ENCODE measurements around the gene TPSD1. TPM values are rescaled to one million over a fixed set of nuclear protein-coding genes. Genes with fewer than 3 reads are reported as not detected.
"Not testable (repeated sequence)": the region's sequence is repeated elsewhere in the genome, so short reads cannot be mapped to it uniquely, and the experiment has no call there.

TPSD1 gene
- polyA plus RNA-seq, 1 donor (not counting 4 experiments of a cell fraction or from before 2014, with no cell fraction given) = not detected

DNA sequence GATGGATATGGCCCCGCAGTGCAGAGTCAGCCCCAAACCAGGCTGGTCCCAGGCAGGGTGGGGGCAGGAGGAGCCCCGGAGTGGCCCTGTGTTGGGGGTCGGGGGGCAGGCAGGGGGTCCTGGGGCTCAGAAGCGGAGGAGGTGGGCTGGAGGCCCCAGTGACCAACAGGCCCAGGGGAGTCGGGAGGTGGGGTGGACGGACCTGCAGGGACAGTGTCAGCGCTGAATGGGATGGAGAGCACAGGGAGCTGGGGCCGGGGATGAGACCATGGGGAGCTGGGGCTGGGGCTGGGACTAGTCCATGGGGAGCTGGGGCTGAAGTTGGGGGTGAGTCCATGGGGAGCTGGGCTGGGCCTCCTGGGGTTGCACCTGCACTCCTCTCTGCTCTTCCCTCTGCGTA lies 16.3 kb upstream of the TPSD1 start:
- H2AFZ ChIP-seq (ENCODE audit: control insufficient read depth, low read length); H3K9me1 ChIP-seq (ENCODE audit: control insufficient read depth, extremely low read depth, insufficient read depth, low read length); H3K4me2 ChIP-seq (ENCODE audit: control insufficient read depth, extremely low read depth, insufficient read depth, low read depth, low read length); H3K4me3 ChIP-seq (ENCODE audit: control insufficient read depth in 2 of 3, extremely low read depth in 1 of 3, insufficient read depth in 2 of 3, low read depth in 1 of 3, low read length in 3 of 3); H3K27me3 ChIP-seq (ENCODE audit: control insufficient read depth, extremely low read depth, insufficient read depth, low read length); FAIRE-seq; H3K4me1 ChIP-seq (ENCODE audit: control insufficient read depth, extremely low read depth, insufficient read depth, low read length); H3K36me3 ChIP-seq (ENCODE audit: control insufficient read depth in 2 of 2, extremely low read depth in 1 of 2, insufficient read depth in 2 of 2, low read length in 2 of 2); H3K27ac ChIP-seq (ENCODE audit: control insufficient read depth, insufficient read depth, low read length); H4K20me1 ChIP-seq (ENCODE audit: control insufficient read depth, extremely low read depth, insufficient read depth, low read length); dilution Hi-C loops (cut with MboI; ENCODE audit: extremely low pct_ligation_motif_present, low sequenced_read_pairs); H3K9ac ChIP-seq (ENCODE audit: control insufficient read depth, extremely low read depth, insufficient read depth, low read length); H3K79me2 ChIP-seq (ENCODE audit: control insufficient read depth, insufficient read depth, low read length); DNase-seq (ENCODE audit: low read depth, low spot score); H3K9me3 ChIP-seq (ENCODE audit: control insufficient read depth, low read depth, low read length): not testable (repeated sequence)

DNA sequence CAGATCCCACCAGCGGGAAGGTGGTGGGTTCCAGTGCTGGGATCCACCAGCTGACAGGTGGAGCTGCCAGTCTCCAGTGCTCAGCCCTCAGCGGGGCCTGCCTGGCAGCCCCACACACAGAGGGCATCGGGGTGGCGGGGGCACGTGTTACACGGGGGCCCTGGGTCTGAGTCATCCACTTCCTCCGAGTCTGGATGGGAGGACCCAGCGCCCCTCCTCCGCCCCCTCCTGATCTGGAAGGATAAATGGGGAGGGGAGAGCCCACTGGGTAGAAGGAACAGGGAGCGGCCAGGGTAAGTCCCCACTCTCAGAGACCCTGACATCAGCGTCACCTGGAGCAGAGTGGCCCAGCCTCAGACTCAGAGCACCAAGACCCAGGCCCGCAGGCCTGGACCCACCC lies 15.4 kb upstream of the TPSD1 start, which contains the start of gene TPSAB1:
Gene TPSAB1 (plus strand): TSS at position 270 of the 400 bp plus-strand sequence. CDS start 234 bp downstream, outside the sequence.
- H3K79me2 ChIP-seq (ENCODE audit: control insufficient read depth, insufficient read depth, low read length); H3K27ac ChIP-seq (ENCODE audit: control insufficient read depth, insufficient read depth, low read length); H3K4me2 ChIP-seq (ENCODE audit: control insufficient read depth, extremely low read depth, insufficient read depth, low read depth, low read length); H3K9me1 ChIP-seq (ENCODE audit: control insufficient read depth, extremely low read depth, insufficient read depth, low read length); H3K9me3 ChIP-seq (ENCODE audit: control insufficient read depth, low read depth, low read length); DNase-seq (ENCODE audit: low read depth, low spot score); H3K4me3 ChIP-seq (ENCODE audit: control insufficient read depth in 2 of 3, extremely low read depth in 1 of 3, insufficient read depth in 2 of 3, low read depth in 1 of 3, low read length in 3 of 3); FAIRE-seq; H3K4me1 ChIP-seq (ENCODE audit: control insufficient read depth, extremely low read depth, insufficient read depth, low read length); H3K36me3 ChIP-seq (ENCODE audit: control insufficient read depth in 2 of 2, extremely low read depth in 1 of 2, insufficient read depth in 2 of 2, low read length in 2 of 2); H3K9ac ChIP-seq (ENCODE audit: control insufficient read depth, extremely low read depth, insufficient read depth, low read length); H2AFZ ChIP-seq (ENCODE audit: control insufficient read depth, low read length); dilution Hi-C loops (cut with MboI; ENCODE audit: extremely low pct_ligation_motif_present, low sequenced_read_pairs); H3K27me3 ChIP-seq (ENCODE audit: control insufficient read depth, extremely low read depth, insufficient read depth, low read length); H4K20me1 ChIP-seq (ENCODE audit: control insufficient read depth, extremely low read depth, insufficient read depth, low read length): not testable (repeated sequence)

DNA sequence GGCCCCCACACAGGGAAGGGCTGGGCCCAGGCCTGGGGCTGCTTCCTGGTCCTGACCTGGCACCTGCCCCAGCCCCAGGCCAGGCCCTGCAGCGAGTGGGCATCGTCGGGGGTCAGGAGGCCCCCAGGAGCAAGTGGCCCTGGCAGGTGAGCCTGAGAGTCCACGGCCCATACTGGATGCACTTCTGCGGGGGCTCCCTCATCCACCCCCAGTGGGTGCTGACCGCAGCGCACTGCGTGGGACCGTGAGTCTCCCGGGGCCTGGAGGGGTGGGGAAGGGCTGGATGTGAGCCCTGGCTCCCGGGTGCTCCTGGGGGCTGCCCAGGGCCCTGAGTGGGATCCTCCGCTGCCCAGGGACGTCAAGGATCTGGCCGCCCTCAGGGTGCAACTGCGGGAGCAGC lies 14.8 kb upstream of the TPSD1 start:
- H3K27ac ChIP-seq (ENCODE audit: control insufficient read depth, insufficient read depth, low read length); H3K4me3 ChIP-seq (ENCODE audit: control insufficient read depth in 2 of 3, extremely low read depth in 1 of 3, insufficient read depth in 2 of 3, low read depth in 1 of 3, low read length in 3 of 3); H3K27me3 ChIP-seq (ENCODE audit: control insufficient read depth, extremely low read depth, insufficient read depth, low read length); H2AFZ ChIP-seq (ENCODE audit: control insufficient read depth, low read length); dilution Hi-C loops (cut with MboI; ENCODE audit: extremely low pct_ligation_motif_present, low sequenced_read_pairs); H4K20me1 ChIP-seq (ENCODE audit: control insufficient read depth, extremely low read depth, insufficient read depth, low read length); H3K36me3 ChIP-seq (ENCODE audit: control insufficient read depth in 2 of 2, extremely low read depth in 1 of 2, insufficient read depth in 2 of 2, low read length in 2 of 2); H3K9me3 ChIP-seq (ENCODE audit: control insufficient read depth, low read depth, low read length); H3K4me1 ChIP-seq (ENCODE audit: control insufficient read depth, extremely low read depth, insufficient read depth, low read length); H3K4me2 ChIP-seq (ENCODE audit: control insufficient read depth, extremely low read depth, insufficient read depth, low read depth, low read length); H3K79me2 ChIP-seq (ENCODE audit: control insufficient read depth, insufficient read depth, low read length); DNase-seq (ENCODE audit: low read depth, low spot score); FAIRE-seq; H3K9me1 ChIP-seq (ENCODE audit: control insufficient read depth, extremely low read depth, insufficient read depth, low read length); H3K9ac ChIP-seq (ENCODE audit: control insufficient read depth, extremely low read depth, insufficient read depth, low read length): not testable (repeated sequence)

DNA sequence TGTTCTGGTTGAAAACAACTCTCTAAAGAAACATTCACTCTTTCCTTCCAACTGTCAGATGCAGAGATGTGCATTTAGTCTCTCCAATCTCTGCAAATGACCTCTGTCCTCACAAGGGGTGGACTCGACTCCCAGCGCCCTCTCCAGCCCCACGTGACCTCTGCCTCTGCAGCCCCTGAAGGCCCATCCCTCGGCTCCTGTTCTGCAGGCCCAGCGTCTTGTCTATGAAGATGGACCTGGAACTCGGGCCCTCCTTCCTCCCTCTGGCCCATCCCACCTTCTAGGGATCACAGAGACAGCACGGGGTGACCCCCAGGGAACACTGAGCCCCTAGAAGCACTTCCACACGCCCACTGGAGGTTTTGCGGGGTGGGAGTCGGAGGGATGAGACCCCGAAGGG lies 12.5 kb upstream of the TPSD1 start:
- H3K9ac ChIP-seq (ENCODE audit: control insufficient read depth, extremely low read depth, insufficient read depth, low read length); H2AFZ ChIP-seq (ENCODE audit: control insufficient read depth, low read length); FAIRE-seq; H3K79me2 ChIP-seq (ENCODE audit: control insufficient read depth, insufficient read depth, low read length); dilution Hi-C loops (cut with MboI; ENCODE audit: extremely low pct_ligation_motif_present, low sequenced_read_pairs); H3K9me1 ChIP-seq (ENCODE audit: control insufficient read depth, extremely low read depth, insufficient read depth, low read length); H3K4me1 ChIP-seq (ENCODE audit: control insufficient read depth, extremely low read depth, insufficient read depth, low read length); H3K27ac ChIP-seq (ENCODE audit: control insufficient read depth, insufficient read depth, low read length); H3K36me3 ChIP-seq (ENCODE audit: control insufficient read depth in 2 of 2, extremely low read depth in 1 of 2, insufficient read depth in 2 of 2, low read length in 2 of 2); H3K4me3 ChIP-seq (ENCODE audit: control insufficient read depth in 2 of 3, extremely low read depth in 1 of 3, insufficient read depth in 2 of 3, low read depth in 1 of 3, low read length in 3 of 3); H3K9me3 ChIP-seq (ENCODE audit: control insufficient read depth, low read depth, low read length); H3K4me2 ChIP-seq (ENCODE audit: control insufficient read depth, extremely low read depth, insufficient read depth, low read depth, low read length); DNase-seq (ENCODE audit: low read depth, low spot score); H4K20me1 ChIP-seq (ENCODE audit: control insufficient read depth, extremely low read depth, insufficient read depth, low read length): not testable (repeated sequence)
- H3K27me3 ChIP-seq (ENCODE audit: control insufficient read depth, extremely low read depth, insufficient read depth, low read length) = peaks cover 11% of the 10 kb centered on the region

DNA sequence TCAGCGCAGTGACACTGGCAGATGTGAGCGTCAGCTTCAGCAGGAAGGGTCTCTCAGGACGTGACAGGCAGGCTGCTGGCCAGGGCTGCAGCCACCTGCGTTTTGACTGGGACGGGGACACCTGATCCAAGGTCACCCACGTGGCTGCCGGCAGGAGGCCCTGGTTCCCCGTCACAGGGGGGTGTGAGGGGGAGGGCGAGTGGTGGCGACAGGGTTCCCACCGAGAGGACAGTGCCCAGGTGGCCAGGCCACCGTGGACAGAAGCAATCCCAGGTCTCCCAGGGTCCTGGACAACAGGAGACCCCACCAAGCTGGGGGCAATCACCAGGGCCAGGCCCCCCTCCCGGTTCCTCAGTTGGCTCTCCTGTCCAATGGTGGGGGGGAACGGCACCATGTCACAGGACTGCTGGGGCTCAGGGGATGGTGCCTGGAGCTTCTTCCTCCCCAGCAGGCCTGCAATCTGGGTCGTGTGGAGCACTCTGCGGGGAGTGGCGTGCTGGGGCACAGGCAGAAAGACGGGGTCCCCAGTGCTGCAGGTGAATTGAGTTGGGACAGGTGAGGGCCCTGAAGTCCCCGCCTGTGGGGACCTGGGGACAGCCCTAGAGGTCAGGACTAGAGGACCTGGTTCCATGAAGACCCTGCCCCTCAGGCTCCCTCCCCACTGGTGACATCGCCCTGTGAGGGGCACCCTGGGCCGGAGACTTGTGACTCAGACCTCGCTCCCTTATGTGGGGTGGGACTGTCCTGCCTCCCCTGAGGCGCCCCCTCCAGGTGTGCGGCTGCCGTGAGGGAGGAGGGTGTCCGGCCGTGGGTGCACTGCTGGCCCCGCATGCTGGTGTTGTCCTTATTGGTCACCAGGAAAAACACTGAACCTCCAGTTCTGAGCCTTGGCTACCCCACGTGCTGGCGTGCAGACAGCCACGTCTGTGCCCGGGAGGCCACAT lies 11.7 kb upstream of the TPSD1 start:
- H2AFZ ChIP-seq (ENCODE audit: control insufficient read depth, low read length); H3K4me1 ChIP-seq (ENCODE audit: control insufficient read depth, extremely low read depth, insufficient read depth, low read length); FAIRE-seq; DNase-seq (ENCODE audit: low read depth, low spot score); H3K4me2 ChIP-seq (ENCODE audit: control insufficient read depth, extremely low read depth, insufficient read depth, low read depth, low read length); H3K9me3 ChIP-seq (ENCODE audit: control insufficient read depth, low read depth, low read length); H3K9ac ChIP-seq (ENCODE audit: control insufficient read depth, extremely low read depth, insufficient read depth, low read length); H3K9me1 ChIP-seq (ENCODE audit: control insufficient read depth, extremely low read depth, insufficient read depth, low read length); H3K27ac ChIP-seq (ENCODE audit: control insufficient read depth, insufficient read depth, low read length); dilution Hi-C loops (cut with MboI; ENCODE audit: extremely low pct_ligation_motif_present, low sequenced_read_pairs); H4K20me1 ChIP-seq (ENCODE audit: control insufficient read depth, extremely low read depth, insufficient read depth, low read length); H3K79me2 ChIP-seq (ENCODE audit: control insufficient read depth, insufficient read depth, low read length); H3K36me3 ChIP-seq (ENCODE audit: control insufficient read depth in 2 of 2, extremely low read depth in 1 of 2, insufficient read depth in 2 of 2, low read length in 2 of 2); H3K4me3 ChIP-seq (ENCODE audit: control insufficient read depth in 2 of 3, extremely low read depth in 1 of 3, insufficient read depth in 2 of 3, low read depth in 1 of 3, low read length in 3 of 3): not testable (repeated sequence)
- H3K27me3 ChIP-seq (ENCODE audit: control insufficient read depth, extremely low read depth, insufficient read depth, low read length) = peaks cover 11% of the 10 kb centered on the region
